ENCODE results near the gene FADS1. TPM values are rescaled to one million over a fixed set of nuclear protein-coding genes. Genes with fewer than 3 reads are reported as not detected.

Gene FADS1
- total RNA-seq, 1 experiment from 2014 or later: 186 TPM

GRCh38 chr11:61750631-61751273 is 66.1 kb downstream of the FADS1 start:
- DNase-seq (ENCODE audit: low read depth, low spot score) (no peak), ATAC-seq (no peak)
- Histone ChIP-seq H3K4me3 (ENCODE audit: low read depth in 2 of 2, low read length in 2 of 2) (no peak overlapping the region), H3K4me1 (ENCODE audit: control insufficient read depth, insufficient read depth, low read length) (no peaks in the 10 kb centered on the region; the same call in 1 of the 2 replicates), H3K9me3 (ENCODE audit: control insufficient read depth, insufficient read depth, low read depth, low read length) (no peaks in the 10 kb centered on the region), H3K36me3 (ENCODE audit: control insufficient read depth, insufficient read depth, low read length) (no peaks in the 10 kb centered on the region), H3K27me3 (ENCODE audit: control insufficient read depth, insufficient read depth, low read length) (no peaks in the 10 kb centered on the region), H3K27ac (ENCODE audit: low read length) (no peak overlapping the region)
- TF ChIP-seq CTCF (IDR thresholded peaks at IDR 0.05): no peak
- TF ChIP-seq REST (IDR thresholded peaks at IDR 0.05; ENCODE audit: insufficient read depth in 1 of 2, low read depth in 2 of 2, low read length in 1 of 2): no peak
- TF ChIP-seq TCF7L2 (IDR thresholded peaks at IDR 0.05; ENCODE audit: low read depth, low read length): no peak
- TF ChIP-seq POLR2AphosphoS5 (IDR thresholded peaks at IDR 0.05; ENCODE audit: low read depth, low read length): no peak
- no peak for TF ChIP-seq SIN3A (IDR thresholded peaks at IDR 0.05; ENCODE audit: borderline replicate concordance, insufficient read depth, low read depth, low read length)
- ChIA-PET CTCF (no interaction called here), POLR2A (no interaction called here)
- intact Hi-C loops (cut with micrococcal nuclease; ENCODE audit: unreplicated experiment) (loop anchor here (5.0 kb wide), 1 partner anchor 37 kb away; no protein-coding TSS in a partner anchor), in situ Hi-C loops (cut with HindIII; ENCODE audit: low pct_unique_long_range_greater_than_20kb, low sequenced_read_pairs) (no loop called here)
- no TSS peak for BruUV-seq (replicated peaks)

Other genes with a start within 250 kb of the FADS1 start
- gene SYT7, start 235.9 kb downstream of the FADS1 start, total RNA-seq (2021; ENCODE audit: unreplicated experiment): 2.5 TPM
- gene DAGLA, start 136.6 kb downstream of the FADS1 start, total RNA-seq (2021; ENCODE audit: unreplicated experiment): 6.4 TPM
- gene MYRF, start 64.4 kb downstream of the FADS1 start, total RNA-seq (2021; ENCODE audit: unreplicated experiment): 2.8 TPM
- 139 TPM for gene TMEM258, start 24.4 kb downstream of the FADS1 start, total RNA-seq (2021; ENCODE audit: unreplicated experiment)
- 67.6 TPM for gene FEN1, start 24.1 kb downstream of the FADS1 start, total RNA-seq (2021; ENCODE audit: unreplicated experiment)
- gene FADS2, start 11.3 kb upstream of the FADS1 start, total RNA-seq (2021; ENCODE audit: unreplicated experiment): 679 TPM
- 22.6 TPM for gene FADS3, start 74.5 kb upstream of the FADS1 start, total RNA-seq (2021; ENCODE audit: unreplicated experiment)
- gene RAB3IL1, start 100.6 kb upstream of the FADS1 start, total RNA-seq (2021; ENCODE audit: unreplicated experiment): 8.9 TPM
- gene BEST1, start 133.3 kb upstream of the FADS1 start, total RNA-seq (2021; ENCODE audit: unreplicated experiment): 0.13 TPM
- 2,322 TPM for gene FTH1, start 150.6 kb upstream of the FADS1 start, total RNA-seq (2021; ENCODE audit: unreplicated experiment)